ENCODE measurements around the gene WFS1. TPM values are rescaled to one million over a fixed set of nuclear protein-coding genes. Genes with fewer than 3 reads are reported as not detected.
A peak's percentile ranks its signal among the peaks of the same experiment; 100 is the strongest.

Gene WFS1
- total RNA-seq, 4 donors from 2014 or later = 95.7 to 137 (median 101) TPM

DNA sequence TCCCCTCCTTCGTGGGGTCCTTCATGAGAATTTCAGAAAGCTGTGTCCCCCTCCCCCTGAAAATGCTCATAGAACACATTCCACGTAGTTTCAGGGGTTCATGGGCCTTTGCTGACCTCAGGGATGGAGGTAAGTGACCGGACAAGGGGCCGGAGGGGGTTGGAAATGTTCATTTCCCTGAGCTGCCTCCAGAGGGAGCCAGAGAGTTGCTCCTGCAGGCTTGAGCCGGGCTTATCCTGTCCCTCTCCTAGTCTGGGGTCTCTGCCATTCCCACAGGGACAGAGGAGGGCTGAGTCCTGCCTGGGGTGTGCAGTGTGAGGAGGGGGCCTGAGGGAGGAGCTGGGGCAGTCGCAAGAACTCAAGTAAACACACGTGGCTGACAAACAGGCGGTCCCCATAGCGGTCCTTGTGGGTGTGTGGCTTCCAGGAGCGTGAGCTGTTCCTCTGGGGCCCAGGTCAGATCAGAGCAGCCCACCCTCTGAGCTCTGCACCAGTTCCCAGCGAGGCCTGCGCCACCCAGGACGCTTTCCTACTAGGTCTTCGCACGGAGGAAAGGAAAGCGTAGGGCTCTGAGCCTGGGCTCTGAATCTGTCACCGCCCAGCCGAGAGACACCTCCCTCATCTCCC is 62.5 kb downstream of the WFS1 start:
- Histone ChIP-seq H3K36me3 (no peaks in the 10 kb centered on the region), H3K4me1 (no peaks in the 10 kb centered on the region), H3K9me3 (peaks cover 0 to 11% (median 0%) of the 10 kb centered on the region in 3 donors), H3K4me3 (no peak overlapping the region), H3K27ac (no peak overlapping the region), H3K27me3 (peaks cover 70% of the 10 kb centered on the region)
- no peak for ATAC-seq
- WGBS, 2 donors (ENCODE audit: low coverage in 1 of 2) = 40% methylated on average over 2 of the region's 18 CpGs; no CpG with 5 or more reads in 1 of the 2 donors
- TF ChIP-seq POLR2AphosphoS5 (IDR thresholded peaks at IDR 0.05) (no peak), CTCF (IDR thresholded peaks at IDR 0.05) (peak in 3 of 4 experiments; percentile 28 to 76 (median 39))

DNA sequence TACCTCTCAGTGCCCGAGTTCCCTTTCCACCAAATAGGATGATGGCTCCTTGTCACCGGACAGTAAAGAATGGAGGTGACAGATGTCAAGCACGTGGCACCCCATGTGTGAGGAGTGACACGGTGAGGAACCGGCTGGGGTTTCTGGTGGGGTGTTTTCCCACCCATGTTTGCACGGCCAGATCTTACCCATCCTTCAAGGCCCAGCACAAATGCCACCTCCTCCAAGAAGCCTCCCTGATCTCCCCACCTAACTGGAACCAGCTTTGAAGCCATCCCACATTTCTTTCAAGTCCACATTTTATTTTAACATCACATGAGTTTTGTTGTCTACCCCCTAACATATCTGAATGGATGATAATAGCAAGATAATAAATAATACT is 63.0 kb downstream of the WFS1 start:
- Histone ChIP-seq H3K4me1 (no peaks in the 10 kb centered on the region), H3K27ac (no peak overlapping the region), H3K4me3 (no peak overlapping the region), H3K27me3 (peaks cover 70% of the 10 kb centered on the region), H3K9me3 (peaks cover 0 to 11% (median 0%) of the 10 kb centered on the region in 3 donors), H3K36me3 (no peaks in the 10 kb centered on the region)
- no peak for TF ChIP-seq POLR2AphosphoS5 (IDR thresholded peaks at IDR 0.05)
- ATAC-seq = no peak
- WGBS, 2 donors (ENCODE audit: low coverage in 1 of 2) = 60% methylated on average over 2 of the region's 6 CpGs; no CpG with 5 or more reads in 1 of the 2 donors

GRCh38 chr4:6333301-6334202 is 63.9 kb downstream of the WFS1 start:
- Histone ChIP-seq H3K4me1 (no peaks in the 10 kb centered on the region), H3K4me3 (no peak overlapping the region), H3K36me3 (no peaks in the 10 kb centered on the region), H3K9me3 (peaks cover 0 to 11% (median 0%) of the 10 kb centered on the region in 3 donors), H3K27me3 (peaks cover 69% of the 10 kb centered on the region), H3K27ac (no peak overlapping the region)
- ATAC-seq = no peak
- WGBS, 2 donors (ENCODE audit: low coverage in 1 of 2) = 40 to 88% methylated on average over 2 to 7 of the region's 19 CpGs
- TF ChIP-seq POLR2A (IDR thresholded peaks at IDR 0.05) (no peak), POLR2AphosphoS5 (IDR thresholded peaks at IDR 0.05) (no peak), CTCF (IDR thresholded peaks at IDR 0.05) (peak in 1 of 4 experiments; percentile 6), EP300 (IDR thresholded peaks at IDR 0.05) (no peak)

GRCh38 chr4:6334203-6334887 is 64.7 kb downstream of the WFS1 start:
- Histone ChIP-seq H3K27ac (no peak overlapping the region), H3K36me3 (no peaks in the 10 kb centered on the region), H3K4me1 (no peaks in the 10 kb centered on the region), H3K27me3 (peaks cover 70% of the 10 kb centered on the region), H3K4me3 (no peak overlapping the region), H3K9me3 (peaks cover 0 to 11% (median 0%) of the 10 kb centered on the region in 3 donors)
- TF ChIP-seq CTCF (IDR thresholded peaks at IDR 0.05) (no peak), POLR2AphosphoS5 (IDR thresholded peaks at IDR 0.05) (no peak), EP300 (IDR thresholded peaks at IDR 0.05) (no peak), POLR2A (IDR thresholded peaks at IDR 0.05) (no peak)
- no CpG with 5 or more reads among the region's 5 CpGs for WGBS, 2 donors (ENCODE audit: low coverage in 1 of 2)
- no peak for ATAC-seq

DNA sequence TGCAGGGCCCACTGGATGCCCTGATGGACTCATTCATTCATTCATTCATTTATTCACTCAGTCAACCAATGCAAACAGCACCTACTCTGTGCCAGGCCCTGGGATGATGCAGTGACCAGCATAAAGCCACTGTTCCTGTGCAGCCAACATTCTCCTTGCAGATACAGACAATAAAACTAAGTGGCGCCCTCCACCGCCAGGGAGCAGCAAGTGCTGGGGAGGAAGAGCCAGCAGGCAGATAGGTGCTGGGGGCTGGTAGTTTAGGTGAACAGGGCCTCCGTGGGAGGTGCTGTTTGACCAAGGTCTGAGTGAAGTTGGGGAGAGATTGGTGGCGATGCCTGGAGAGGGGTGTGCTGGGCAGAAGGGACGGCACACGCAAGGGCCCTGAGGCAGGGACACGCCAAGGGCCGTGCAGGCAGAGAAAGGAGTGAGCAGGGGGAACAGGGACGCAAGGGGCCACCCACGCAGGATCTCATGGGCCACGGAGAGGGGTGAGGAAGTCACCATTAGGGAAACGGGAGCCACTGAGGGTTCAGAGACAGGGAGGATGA is 65.5 kb downstream of the WFS1 start:
- no peak overlapping the region for H3K4me3 ChIP-seq
- no peak overlapping the region for H3K27ac ChIP-seq
- 72% methylated on average over 6 to 11 of the region's 12 CpGs for WGBS, 2 donors (ENCODE audit: low coverage in 1 of 2)
- no peak for ATAC-seq
- no peak for TF ChIP-seq POLR2A (IDR thresholded peaks at IDR 0.05)
- TF ChIP-seq CTCF (IDR thresholded peaks at IDR 0.05) = no peak
- no peak for TF ChIP-seq EP300 (IDR thresholded peaks at IDR 0.05)
- TF ChIP-seq POLR2AphosphoS5 (IDR thresholded peaks at IDR 0.05) = no peak
- H3K9me3 ChIP-seq = peaks cover 0 to 11% (median 0%) of the 10 kb centered on the region in 3 donors
- H3K27me3 ChIP-seq = peaks cover 77% of the 10 kb centered on the region
- H3K36me3 ChIP-seq = no peaks in the 10 kb centered on the region
- no peaks in the 10 kb centered on the region for H3K4me1 ChIP-seq
